ENCODE results near the gene LPGAT1.

Gene LPGAT1

DNA sequence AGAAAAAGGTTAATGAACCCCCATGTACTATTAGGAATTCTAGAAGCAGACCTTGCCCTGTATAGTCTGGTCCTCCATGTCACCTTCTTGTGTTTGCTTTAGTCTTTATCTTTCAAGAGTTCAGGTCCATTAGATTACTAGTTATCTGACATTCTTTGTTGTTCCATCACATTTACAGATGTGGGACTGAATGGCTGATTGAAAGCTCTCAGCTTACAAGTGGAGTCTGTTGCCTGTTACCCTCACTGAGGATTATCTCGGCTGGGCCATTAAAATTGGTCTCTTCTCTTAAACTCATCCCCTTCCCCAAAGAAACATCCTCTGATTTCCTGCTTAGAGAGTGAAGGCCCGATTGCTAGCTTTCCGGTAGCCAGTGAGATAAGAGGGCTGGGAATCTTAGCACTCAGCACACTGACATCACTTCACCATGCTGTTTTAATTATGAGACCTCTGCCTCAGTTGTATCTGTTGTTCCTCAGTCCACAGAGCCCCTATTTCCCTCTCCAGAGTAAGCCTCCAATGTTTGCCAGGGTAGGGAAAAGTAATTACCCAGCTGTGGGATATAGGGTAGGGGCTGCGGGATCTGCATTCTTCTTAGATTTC is 76.8 kb downstream of the LPGAT1 start:
- no peak for DNase-seq (ENCODE audit: low spot score)
- TF ChIP-seq, protein P1, sequence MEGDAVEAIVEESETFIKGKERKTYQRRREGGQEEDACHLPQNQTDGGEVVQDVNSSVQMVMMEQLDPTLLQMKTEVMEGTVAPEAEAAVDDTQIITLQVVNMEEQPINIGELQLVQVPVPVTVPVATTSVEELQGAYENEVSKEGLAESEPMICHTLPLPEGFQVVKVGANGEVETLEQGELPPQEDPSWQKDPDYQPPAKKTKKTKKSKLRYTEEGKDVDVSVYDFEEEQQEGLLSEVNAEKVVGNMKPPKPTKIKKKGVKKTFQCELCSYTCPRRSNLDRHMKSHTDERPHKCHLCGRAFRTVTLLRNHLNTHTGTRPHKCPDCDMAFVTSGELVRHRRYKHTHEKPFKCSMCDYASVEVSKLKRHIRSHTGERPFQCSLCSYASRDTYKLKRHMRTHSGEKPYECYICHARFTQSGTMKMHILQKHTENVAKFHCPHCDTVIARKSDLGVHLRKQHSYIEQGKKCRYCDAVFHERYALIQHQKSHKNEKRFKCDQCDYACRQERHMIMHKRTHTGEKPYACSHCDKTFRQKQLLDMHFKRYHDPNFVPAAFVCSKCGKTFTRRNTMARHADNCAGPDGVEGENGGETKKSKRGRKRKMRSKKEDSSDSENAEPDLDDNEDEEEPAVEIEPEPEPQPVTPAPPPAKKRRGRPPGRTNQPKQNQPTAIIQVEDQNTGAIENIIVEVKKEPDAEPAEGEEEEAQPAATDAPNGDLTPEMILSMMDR (IDR thresholded peaks at IDR 0.05; ENCODE audit: borderline replicate concordance, control extremely low read depth, extremely low read depth, insufficient read depth, missing control alignments): no peak
- in situ Hi-C loops (cut with MboI; ENCODE audit: low sequenced_read_pairs, unreplicated experiment): no loop called here

DNA sequence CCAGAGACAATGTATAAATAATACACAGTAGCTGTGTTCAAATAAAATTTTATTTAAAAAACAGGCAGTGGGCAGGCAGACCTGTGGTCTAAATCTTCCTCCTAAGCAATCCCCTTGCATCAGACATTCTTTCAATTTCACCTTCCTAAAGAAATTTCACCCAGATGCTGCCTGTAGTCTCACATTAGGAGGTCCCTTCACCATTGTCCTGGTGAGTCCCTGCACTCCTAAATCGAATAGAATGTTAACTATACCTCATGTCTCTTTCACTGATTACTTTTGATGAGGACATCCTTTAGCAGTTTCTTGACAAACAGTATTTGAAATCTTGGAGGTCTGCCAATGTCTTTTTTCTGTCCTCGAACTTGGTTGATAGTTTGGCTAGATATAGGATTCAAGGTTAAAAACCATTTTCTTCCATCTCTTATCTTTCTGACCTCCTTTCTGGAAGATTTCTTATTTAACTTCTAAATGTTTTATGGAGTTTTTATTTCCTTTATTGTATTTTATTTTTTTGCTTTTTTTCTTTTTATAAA is 77.5 kb downstream of the LPGAT1 start:
- TF ChIP-seq, protein P1 (IDR thresholded peaks at IDR 0.05; ENCODE audit: borderline replicate concordance, control extremely low read depth, extremely low read depth, insufficient read depth, missing control alignments): no peak
- in situ Hi-C loops (cut with MboI; ENCODE audit: low sequenced_read_pairs, unreplicated experiment): no loop called here
- no peak for DNase-seq (ENCODE audit: low spot score)

DNA sequence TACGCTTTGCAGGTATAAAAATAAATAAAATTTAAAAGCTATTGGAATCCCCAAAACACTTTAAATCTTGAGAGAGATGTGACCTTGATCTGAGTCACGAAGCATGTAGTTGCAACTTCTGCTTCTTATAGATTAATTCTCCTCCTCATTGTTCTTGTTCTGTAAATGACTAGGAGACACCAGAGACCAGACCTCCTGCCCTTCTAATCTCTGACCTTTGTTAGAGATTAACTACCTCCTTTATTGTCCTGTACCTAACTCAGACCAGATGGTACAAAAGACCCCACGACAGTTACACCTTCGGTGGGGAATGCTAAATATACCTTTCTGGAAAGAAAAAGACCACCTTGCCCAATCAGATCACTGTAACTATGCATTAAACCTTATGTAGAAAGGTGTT is 78.2 kb downstream of the LPGAT1 start:
- in situ Hi-C loops (cut with MboI; ENCODE audit: low sequenced_read_pairs, unreplicated experiment): no loop called here
- TF ChIP-seq, protein P1 (IDR thresholded peaks at IDR 0.05; ENCODE audit: borderline replicate concordance, control extremely low read depth, extremely low read depth, insufficient read depth, missing control alignments): no peak
- no peak for DNase-seq (ENCODE audit: low spot score)

DNA sequence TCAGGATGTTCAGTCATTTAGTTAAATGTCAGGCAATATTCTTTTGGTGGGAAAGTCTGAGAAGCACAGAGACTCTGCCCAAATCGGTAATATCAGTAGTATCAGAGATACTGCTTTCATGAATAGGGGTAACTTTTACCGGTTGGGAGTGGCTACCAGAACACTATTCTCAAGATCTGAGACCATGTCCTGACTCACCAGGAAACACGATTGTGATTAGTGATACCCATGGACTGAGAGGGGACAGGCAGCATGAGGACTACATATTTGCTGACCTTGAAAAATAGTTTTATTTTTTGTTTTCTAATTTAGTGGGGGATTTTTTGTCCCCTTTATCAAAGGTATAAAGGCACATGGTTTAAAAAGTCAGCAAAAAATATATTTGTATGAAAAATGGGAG is 79.1 kb downstream of the LPGAT1 start:
- in situ Hi-C loops (cut with MboI; ENCODE audit: low sequenced_read_pairs, unreplicated experiment): no loop called here
- TF ChIP-seq, protein P1 (IDR thresholded peaks at IDR 0.05; ENCODE audit: borderline replicate concordance, control extremely low read depth, extremely low read depth, insufficient read depth, missing control alignments): no peak
- no peak for DNase-seq (ENCODE audit: low spot score)

DNA sequence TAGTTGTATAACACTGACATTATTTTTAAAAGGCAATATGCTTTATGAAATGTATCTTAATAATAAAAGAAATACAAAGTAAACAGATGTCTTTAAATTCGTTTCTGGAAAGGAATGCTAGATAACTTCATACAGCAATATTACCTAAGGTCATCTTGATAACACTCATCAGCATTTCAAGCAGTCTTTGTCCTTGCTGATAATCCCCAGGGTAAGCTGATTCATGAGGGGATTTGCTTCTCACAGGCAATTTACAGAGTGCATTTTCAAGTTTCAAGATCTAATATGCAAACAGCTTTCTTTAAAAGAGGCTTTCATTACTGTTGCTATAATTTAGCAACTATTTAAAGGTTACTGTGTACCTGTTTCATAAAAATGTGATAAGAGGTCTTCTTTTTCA is 80.0 kb downstream of the LPGAT1 start:
- TF ChIP-seq, protein P1 (IDR thresholded peaks at IDR 0.05; ENCODE audit: borderline replicate concordance, control extremely low read depth, extremely low read depth, insufficient read depth, missing control alignments): no peak
- no peak for DNase-seq (ENCODE audit: low spot score)
- in situ Hi-C loops (cut with MboI; ENCODE audit: low sequenced_read_pairs, unreplicated experiment): no loop called here

DNA sequence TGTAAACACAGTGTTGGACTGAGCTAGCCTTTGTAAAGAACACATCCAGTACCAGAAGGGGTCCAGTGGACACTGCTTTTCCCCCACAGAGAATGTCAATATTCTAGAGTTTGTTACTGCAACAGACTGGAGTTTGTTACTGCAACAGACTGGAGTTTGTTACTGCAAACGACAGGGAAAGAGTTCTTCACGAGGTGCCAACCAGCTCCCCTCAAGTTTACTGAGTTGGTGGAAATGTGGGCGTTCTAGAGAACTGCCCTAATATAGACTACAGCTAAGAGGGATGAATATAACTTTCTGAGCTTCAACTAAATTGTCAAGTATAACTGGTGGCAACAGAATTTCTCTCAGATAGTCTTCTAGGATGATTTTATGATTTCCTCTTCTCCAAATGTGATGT is 81.3 kb downstream of the LPGAT1 start:
- in situ Hi-C loops (cut with MboI; ENCODE audit: low sequenced_read_pairs, unreplicated experiment): no loop called here
- TF ChIP-seq, protein P1 (IDR thresholded peaks at IDR 0.05; ENCODE audit: borderline replicate concordance, control extremely low read depth, extremely low read depth, insufficient read depth, missing control alignments): no peak
- DNase-seq (ENCODE audit: low spot score): no peak

Data from GM13976 (cell line).